H9 (cell line): ENCODE results near the gene TSACC. TPM values are rescaled to one million over a fixed set of nuclear protein-coding genes. Genes with fewer than 3 reads are reported as not detected.
"Not testable (repeated sequence)": the region's sequence is repeated elsewhere in the genome, so short reads cannot be mapped to it uniquely, and the experiment has no call there.

Source experiments
- DNase-seq: peaks from one replicate; pipeline ENCODE4 v3.0.0-alpha.2; 2017
- H2AFZ ChIP-seq: one replicate; pipeline ENCODE4 v1.6.1; 2013; ENCODE audit warnings: mild to moderate bottlenecking, low read length, control low read depth, moderate library complexity
- H2AK5ac ChIP-seq: 2 replicates; pipeline ENCODE4 v1.6.1; 2013; ENCODE audit warnings: low read length, control low read depth, mixed read lengths; ENCODE audit not compliant: insufficient read length
- H2BK120ac ChIP-seq: one replicate; pipeline ENCODE4 v1.6.1; 2013; ENCODE audit warnings: low read depth, mild to moderate bottlenecking, low read length, control low read depth, inconsistent platforms; ENCODE audit not compliant: poor library complexity, severe bottlenecking
- H2BK12ac ChIP-seq: 2 replicates; pipeline ENCODE4 v1.6.1; 2013; ENCODE audit warnings: low read length, control low read depth, mixed read lengths, low read depth; ENCODE audit not compliant: insufficient read length
- H2BK15ac ChIP-seq: 2 replicates; pipeline ENCODE4 v1.6.1; 2013; ENCODE audit warnings: low read depth, low read length, control low read depth
- H2BK20ac ChIP-seq: one replicate; pipeline ENCODE4 v1.6.1; 2013; ENCODE audit warnings: low read depth, mild to moderate bottlenecking, low read length, control low read depth, inconsistent platforms; ENCODE audit not compliant: poor library complexity, severe bottlenecking
- H2BK5ac ChIP-seq: 2 replicates; pipeline ENCODE4 v1.6.1; 2013; ENCODE audit warnings: low read length, control low read depth, mixed read lengths; ENCODE audit not compliant: insufficient read length
- H3K14ac ChIP-seq: 2 replicates; pipeline ENCODE4 v1.6.1; 2013; ENCODE audit warnings: low read length, control low read depth; ENCODE audit not compliant: insufficient read depth
- H3K18ac ChIP-seq: 2 replicates; pipeline ENCODE4 v1.6.1; 2013; ENCODE audit warnings: low read depth, mild to moderate bottlenecking, mixed read lengths, low read length, control low read depth; ENCODE audit not compliant: insufficient read length
- H3K23ac ChIP-seq: 2 replicates; pipeline ENCODE4 v1.6.1; 2013; ENCODE audit warnings: low read length, control low read depth, mixed read lengths, low read depth; ENCODE audit not compliant: insufficient read length
- H3K23me2 ChIP-seq: 2 replicates; pipeline ENCODE4 v1.6.1; 2013; ENCODE audit warnings: low read depth, mild to moderate bottlenecking, mixed read lengths, low read length, control low read depth; ENCODE audit not compliant: insufficient read length, poor library complexity, severe bottlenecking
- H3K27ac ChIP-seq: 2 replicates; pipeline ENCODE4 v1.5.1; 2013; ENCODE audit warnings: low read length, control low read depth, mixed read lengths, low read depth; ENCODE audit not compliant: insufficient read length
- H3K27me3 ChIP-seq: 2 replicates; pipeline ENCODE4 v1.6.1; 2013; ENCODE audit warnings: low read length, control low read depth, inconsistent platforms; ENCODE audit not compliant: insufficient read depth
- H3K4ac ChIP-seq: 2 replicates; pipeline ENCODE4 v1.6.1; 2013; ENCODE audit warnings: low read depth, mild to moderate bottlenecking, control low read depth, inconsistent platforms, low read length, moderate library complexity
- H3K4me1 ChIP-seq: 2 replicates; pipeline ENCODE4 v1.6.1; 2013; ENCODE audit warnings: low read length, control low read depth, inconsistent platforms; ENCODE audit not compliant: insufficient read depth
- H3K4me2 ChIP-seq: 2 replicates; pipeline ENCODE4 v1.6.1; 2013; ENCODE audit warnings: low read length, control low read depth, mixed read lengths; ENCODE audit not compliant: insufficient read length, insufficient read depth
- H3K56ac ChIP-seq: 2 replicates; pipeline ENCODE4 v1.6.1; 2013; ENCODE audit warnings: low read depth, mild to moderate bottlenecking, mixed read lengths, low read length, control low read depth; ENCODE audit not compliant: insufficient read length
- H3K79me1 ChIP-seq: 2 replicates; pipeline ENCODE4 v1.6.1; 2013; ENCODE audit warnings: low read depth, mild to moderate bottlenecking, moderate library complexity, low read length, control low read depth, inconsistent platforms; ENCODE audit not compliant: insufficient read depth, poor library complexity, severe bottlenecking
- H3K79me2 ChIP-seq: 2 replicates; pipeline ENCODE4 v1.6.1; 2013; ENCODE audit warnings: low read length, control low read depth, inconsistent platforms; ENCODE audit not compliant: insufficient read depth
- H3K9ac ChIP-seq: 2 replicates; pipeline ENCODE4 v1.6.1; 2013; ENCODE audit warnings: low read length, control low read depth, mixed read lengths; ENCODE audit not compliant: insufficient read length; ENCODE audit errors: extremely low read depth
- H3K9me3 ChIP-seq: one replicate; pipeline ENCODE4 v1.6.1; 2013; ENCODE audit warnings: low read depth, low read length, inconsistent platforms; ENCODE audit not compliant: control insufficient read depth
- H3T11ph ChIP-seq: one replicate; pipeline ENCODE4 v1.6.1; 2013; ENCODE audit warnings: mild to moderate bottlenecking, low read length, control low read depth, inconsistent platforms
- H4K20me1 ChIP-seq: one replicate; pipeline ENCODE4 v1.6.1; 2013; ENCODE audit not compliant: control insufficient read depth, insufficient read length, insufficient read depth
- H4K5ac ChIP-seq: 2 replicates; pipeline ENCODE4 v1.6.1; 2013; ENCODE audit warnings: low read depth, mild to moderate bottlenecking, mixed read lengths, low read length, control low read depth; ENCODE audit not compliant: insufficient read length
- H4K8ac ChIP-seq: replicated peaks from 2 replicates; pipeline ENCODE4 v1.6.1; 2013; ENCODE audit warnings: low read length, control low read depth, mixed read lengths, low read depth; ENCODE audit not compliant: insufficient read length
- H4K91ac ChIP-seq: 2 replicates; pipeline ENCODE4 v1.6.1; 2013; ENCODE audit warnings: low read depth, mild to moderate bottlenecking, moderate library complexity, mixed read lengths, low read length, control low read depth; ENCODE audit not compliant: insufficient read length
- H3K27ac Mint-ChIP-seq, 3 experiments: 2 replicates in 2 of 3; 3 replicates in 1 of 3; pipeline ENCODE4 v1.8.0; 2020 to 2021; ENCODE audit warnings: mixed read lengths in 3 of 3, mild to moderate bottlenecking in 1 of 3, moderate library complexity in 1 of 3
- H3K27me3 Mint-ChIP-seq: 2 replicates; pipeline ENCODE4 v1.8.0; 2021; ENCODE audit warnings: low read depth, mild to moderate bottlenecking, moderate library complexity, mixed read lengths
- H3K36me3 Mint-ChIP-seq, 3 experiments: 2 replicates in 2 of 3; 3 replicates in 1 of 3; pipeline ENCODE4 v1.8.0; 2020 to 2021; ENCODE audit warnings: low read depth in 3 of 3, mixed read lengths in 3 of 3; ENCODE audit not compliant: insufficient read depth in 1 of 3
- H3K4me1 Mint-ChIP-seq, 2 experiments: 2 replicates each; pipeline ENCODE4 v1.8.0; 2020; ENCODE audit warnings: mixed read lengths in 2 of 2
- H3K4me3 Mint-ChIP-seq, 2 experiments: 2 replicates in 1 of 2; 3 replicates in 1 of 2; pipeline ENCODE4 v1.8.0; 2020 to 2021; ENCODE audit warnings: mild to moderate bottlenecking in 2 of 2, mixed read lengths in 2 of 2, moderate library complexity in 1 of 2
- H3K9me3 Mint-ChIP-seq, 2 experiments: 2 replicates in 1 of 2; 3 replicates in 1 of 2; pipeline ENCODE4 v1.8.0; 2020; ENCODE audit warnings: mild to moderate bottlenecking in 2 of 2, mixed read lengths in 2 of 2, moderate library complexity in 1 of 2
- CTCF ChIP-seq: fragments of 200-600 bp; sonication (generic); conservative IDR thresholded peaks from 3 replicates; pipeline ENCODE4 v1.8.0; 2021; ENCODE audit warnings: antibody characterized with exemption, mild to moderate bottlenecking
- WGBS: extraction: QIAGEN DNeasy Blood & Tissue Kit; methylation state at CpG from one replicate; pipeline ENCODE4 v1.1.7; 2013; ENCODE audit warnings: missing lambda C conversion rate, low lambda C conversion rate, mixed read lengths; ENCODE audit not compliant: insufficient read length; ENCODE audit errors: extremely low coverage; 5-methylcytosine and 5-hydroxymethylcytosine counted together
- total RNA-seq: library from RNA; stranded (reverse); gene quantifications from 2 replicates; pipeline ENCODE4 v1.2.1, GENCODE V29; 2021

The TSACC gene
- total RNA-seq, 1 experiment from 2014 or later = 2.3 TPM

GRCh38 chr1:156347331-156347730 is 9.0 kb downstream of the TSACC start:
- Histone ChIP-seq H3K27ac (no peak overlapping the region), H4K8ac (no peak overlapping the region), H3K56ac (no peak overlapping the region), H2BK12ac (no peak overlapping the region), H2AFZ (no peak overlapping the region), H3K4me2 (no peak overlapping the region), H2BK120ac (no peak overlapping the region), H3K27me3 (no peaks in the 10 kb centered on the region), H2AK5ac (no peak overlapping the region), H3K79me2 (no peaks in the 10 kb centered on the region), H3K18ac (no peak overlapping the region), H3K23ac (no peak overlapping the region), H2BK20ac (no peak overlapping the region), H4K91ac (no peak overlapping the region), H3T11ph (no peak overlapping the region), H4K20me1 (no peaks in the 10 kb centered on the region), H3K79me1 (no peaks in the 10 kb centered on the region), H3K9me3 (no peaks in the 10 kb centered on the region), H3K4me1 (no peaks in the 10 kb centered on the region), H3K14ac (no peak overlapping the region), H2BK15ac (no peak overlapping the region), H3K4ac (no peak overlapping the region), H4K5ac (no peak overlapping the region), H3K9ac (no peak overlapping the region), H3K23me2 (no peaks in the 10 kb centered on the region), H2BK5ac (no peak overlapping the region)
- no CpG with 5 or more reads among the region's 4 CpGs for WGBS
- no peak for DNase-seq
- H3K27me3 Mint-ChIP-seq = peaks cover 4% of the 10 kb centered on the region
- no peak for TF ChIP-seq CTCF
- H3K27ac Mint-ChIP-seq = no peak overlapping the region
- H3K9me3 Mint-ChIP-seq = no peaks in the 10 kb centered on the region
- H3K4me1 Mint-ChIP-seq = peaks cover 0 to 3% of the 10 kb centered on the region in 2 experiments; a peak in 1 of 4 replicates
- no peaks in the 10 kb centered on the region for H3K36me3 Mint-ChIP-seq
- H3K4me3 Mint-ChIP-seq = no peak overlapping the region

DNA sequence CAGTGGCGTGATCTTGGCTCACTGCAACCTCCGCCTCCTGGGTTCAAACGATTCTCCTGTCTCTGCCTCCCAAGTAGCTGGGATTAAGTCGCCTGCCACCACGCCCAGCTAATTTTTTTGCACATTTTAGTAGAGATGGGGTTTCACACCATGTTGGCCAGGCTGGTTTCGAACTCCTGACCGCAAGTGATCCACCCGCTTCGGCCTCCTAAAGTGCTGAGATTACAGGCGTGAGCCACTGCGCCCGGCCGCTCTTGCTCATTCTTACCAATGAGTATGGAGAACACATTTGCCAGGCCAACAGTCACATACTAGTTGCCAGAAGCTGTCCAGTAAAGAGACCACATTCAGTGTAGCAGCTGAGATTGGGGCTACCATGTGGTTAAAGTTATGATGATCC is 14.2 kb downstream of the TSACC start:
- not testable (repeated sequence) for H3K9me3 ChIP-seq, H3T11ph ChIP-seq, DNase-seq, H3K27me3 ChIP-seq, H3K4ac ChIP-seq, H2BK5ac ChIP-seq, H3K79me2 ChIP-seq, H4K8ac ChIP-seq, H3K27ac Mint-ChIP-seq, H3K56ac ChIP-seq, H3K79me1 ChIP-seq, H3K9me3 Mint-ChIP-seq, H4K20me1 ChIP-seq, H3K4me2 ChIP-seq, H2BK12ac ChIP-seq, H3K14ac ChIP-seq, H3K27ac ChIP-seq, H2BK15ac ChIP-seq, H3K36me3 Mint-ChIP-seq, H3K4me1 ChIP-seq, H2AK5ac ChIP-seq, H3K9ac ChIP-seq, H3K4me3 Mint-ChIP-seq, H3K23me2 ChIP-seq, H2BK120ac ChIP-seq, H3K18ac ChIP-seq, H4K91ac ChIP-seq, H4K5ac ChIP-seq, H3K4me1 Mint-ChIP-seq, H2AFZ ChIP-seq, H3K23ac ChIP-seq, H2BK20ac ChIP-seq
- WGBS = no CpG with 5 or more reads among the region's 13 CpGs
- peaks cover 15% of the 10 kb centered on the region for H3K27me3 Mint-ChIP-seq
